ENCODE data around the gene ST6GALNAC3. TPM values are rescaled to one million over a fixed set of nuclear protein-coding genes. Genes with fewer than 3 reads are reported as not detected.

Gene ST6GALNAC3
- total RNA-seq, 1 experiment from 2014 or later: 2.2 TPM

- DNase-seq (ENCODE audit: low read depth, low spot score) (no peak), ATAC-seq (no peak)
- Histone ChIP-seq H3K9ac (ENCODE audit: low read length) (peak overlapping the region; percentile 38), H3K9me3 (ENCODE audit: control insufficient read depth in 1 of 2, insufficient read depth in 1 of 2, low read depth in 1 of 2, low read length in 2 of 2) (no peaks in the 10 kb centered on the region), H3K36me3 (ENCODE audit: control insufficient read depth in 1 of 2, insufficient read depth in 2 of 2, low read length in 2 of 2) (no peaks in the 10 kb centered on the region), H2AFZ (ENCODE audit: low read depth, low read length, poor library complexity, severe bottlenecking) (no peak overlapping the region), H3K4me1 (ENCODE audit: control insufficient read depth in 1 of 2, insufficient read depth in 2 of 2, low read length in 2 of 2) (peaks cover 42 to 52% of the 10 kb centered on the region in 2 experiments), H3K9me2 (ENCODE audit: insufficient read depth) (no peaks in the 10 kb centered on the region), H4K20me1 (ENCODE audit: insufficient read depth) (no peaks in the 10 kb centered on the region), H3K4me2 (ENCODE audit: low read length) (peak overlapping the region; percentile 63), H3K27me3 (ENCODE audit: insufficient read depth, low read length) (no peaks in the 10 kb centered on the region), H3K27ac (ENCODE audit: low read depth, low read length) (peak overlapping the region; percentile 87), H3K4me3 (replicated peaks in 1 of 2; ENCODE audit: low read depth in 1 of 2, low read length in 2 of 2) (no peak overlapping the region; a peak in 1 of 4 replicates), H3K79me2 (ENCODE audit: insufficient read depth, low read length) (no peaks in the 10 kb centered on the region)
- ChIA-PET CTCF (no interaction called here), RAD21 (ENCODE audit: low non-redundant PET in 1 of 2, low total read pairs in 2 of 2, uncharacterized antibody in 2 of 2, unreplicated experiment in 2 of 2) (no interaction called here), POLR2A (no interaction called here)
- peak; percentile 18; the same call in 1 of the 2 replicates for TF ChIP-seq JUND (IDR thresholded peaks at IDR 0.05)
- TF ChIP-seq SP1 (IDR thresholded peaks at IDR 0.05; ENCODE audit: low read depth): no peak
- TF ChIP-seq SIN3A (IDR thresholded peaks at IDR 0.05; ENCODE audit: low read depth): no peak
- intact Hi-C loops (cut with micrococcal nuclease): no loop called here
- BruUV-seq (replicated peaks): no TSS peak
These were observed 162.7 kb downstream of the ST6GALNAC3 start for GRCh38 chr1:76237211-76237610.

DNA sequence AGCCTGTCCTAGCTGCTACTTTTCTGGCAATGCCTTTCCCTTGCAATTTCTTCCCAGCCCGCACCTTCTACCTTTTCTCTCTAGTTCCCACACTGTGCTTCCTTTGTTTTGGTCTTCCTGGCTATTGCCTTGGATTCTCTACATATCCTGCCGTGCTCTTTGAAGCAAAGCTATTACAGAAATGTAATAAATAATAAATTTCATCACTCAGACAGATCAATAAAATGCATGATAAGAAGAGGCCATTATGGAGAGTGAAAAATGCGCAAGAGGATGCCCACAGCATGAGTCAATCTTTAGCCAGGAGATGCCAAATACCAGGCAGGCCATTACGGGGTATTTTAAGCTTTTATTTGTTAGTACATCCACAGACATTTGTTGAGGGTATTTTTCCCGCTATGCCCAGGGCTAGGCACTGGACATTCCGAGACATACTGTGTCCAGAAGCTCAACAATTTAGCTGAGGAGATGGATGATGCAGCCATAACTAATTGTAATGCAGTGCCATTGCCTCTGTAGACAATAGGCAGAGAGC lies 163.6 kb downstream of the ST6GALNAC3 start:
- intact Hi-C loops (cut with micrococcal nuclease): no loop called here
- DNase-seq (ENCODE audit: low read depth, low spot score) (peak; percentile 73), ATAC-seq (peak; percentile 86)
- peaks cover 42 to 52% of the 10 kb centered on the region in 2 experiments for H3K4me1 ChIP-seq (ENCODE audit: control insufficient read depth in 1 of 2, insufficient read depth in 2 of 2, low read length in 2 of 2)
- H4K20me1 ChIP-seq (ENCODE audit: insufficient read depth): no peaks in the 10 kb centered on the region
- H3K4me3 ChIP-seq (replicated peaks in 1 of 2; ENCODE audit: low read depth in 1 of 2, low read length in 2 of 2): peak overlapping the region in 1 of 2 experiments; percentile 25; a peak in 2 of 4 replicates
- H3K36me3 ChIP-seq (ENCODE audit: control insufficient read depth in 1 of 2, insufficient read depth in 2 of 2, low read length in 2 of 2): no peaks in the 10 kb centered on the region
- H3K9me2 ChIP-seq (ENCODE audit: insufficient read depth): no peaks in the 10 kb centered on the region
- peak overlapping the region; percentile 50 for H2AFZ ChIP-seq (ENCODE audit: low read depth, low read length, poor library complexity, severe bottlenecking)
- H3K9me3 ChIP-seq (ENCODE audit: control insufficient read depth in 1 of 2, insufficient read depth in 1 of 2, low read depth in 1 of 2, low read length in 2 of 2): no peaks in the 10 kb centered on the region
- BruUV-seq (replicated peaks): no TSS peak
- no peaks in the 10 kb centered on the region for H3K79me2 ChIP-seq (ENCODE audit: insufficient read depth, low read length)
- H3K4me2 ChIP-seq (ENCODE audit: low read length): peak overlapping the region; percentile 63
- ChIA-PET POLR2A (interaction anchor here (1.0 kb wide), 1 partner anchor 16 kb away, joined by 3 read pairs; no protein-coding TSS in a partner anchor), RAD21 (ENCODE audit: low non-redundant PET in 1 of 2, low total read pairs in 2 of 2, uncharacterized antibody in 2 of 2, unreplicated experiment in 2 of 2) (interaction anchor here in 1 of 2 experiments (0.6 kb wide), 1 partner anchor 57 kb away, joined by 3 read pairs; no protein-coding TSS in a partner anchor), CTCF (no interaction called here)
- no peaks in the 10 kb centered on the region for H3K27me3 ChIP-seq (ENCODE audit: insufficient read depth, low read length)
- peak overlapping the region; percentile 87 for H3K27ac ChIP-seq (ENCODE audit: low read depth, low read length)
- peak overlapping the region; percentile 39 for H3K9ac ChIP-seq (ENCODE audit: low read length)
- TF ChIP-seq ATF3 (IDR thresholded peaks at IDR 0.05) (0 out of 2 replicates have a peak, but pooled peaks have one; percentile 47), YY1 (IDR thresholded peaks at IDR 0.05; ENCODE audit: extremely low read depth, insufficient replicate concordance, low read depth, low read length) (peak; percentile 42), JUND (IDR thresholded peaks at IDR 0.05) (peak; percentile 82), POLR2A (IDR thresholded peaks at IDR 0.05; ENCODE audit: borderline replicate concordance, extremely low read depth, insufficient read depth, insufficient read length) (no peak), ZBTB33 (IDR thresholded peaks at IDR 0.05; ENCODE audit: extremely low read depth, insufficient replicate concordance, low read length) (peak; percentile 35), RAD21 (IDR thresholded peaks at IDR 0.05; ENCODE audit: low read depth) (peak; percentile 16; the same call in 1 of the 2 replicates), SP1 (IDR thresholded peaks at IDR 0.05; ENCODE audit: low read depth) (peak; percentile 87), ELF1 (IDR thresholded peaks at IDR 0.05; ENCODE audit: borderline replicate concordance, low read depth) (no peak), TCF7L2 (IDR thresholded peaks at IDR 0.05; ENCODE audit: borderline replicate concordance, extremely low read depth, insufficient read depth, insufficient read length) (peak; percentile 90), EZH2 (IDR thresholded peaks at IDR 0.05) (no peak), ZFX (IDR thresholded peaks at IDR 0.05) (no peak), POLR2AphosphoS5 (IDR thresholded peaks at IDR 0.05; ENCODE audit: low read depth, low read length) (no peak), SRF (IDR thresholded peaks at IDR 0.05; ENCODE audit: low read depth) (no peak)
- TF ChIP-seq, protein P1, sequence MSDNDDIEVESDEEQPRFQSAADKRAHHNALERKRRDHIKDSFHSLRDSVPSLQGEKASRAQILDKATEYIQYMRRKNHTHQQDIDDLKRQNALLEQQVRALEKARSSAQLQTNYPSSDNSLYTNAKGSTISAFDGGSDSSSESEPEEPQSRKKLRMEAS (IDR thresholded peaks at IDR 0.05): peak; percentile 34; the same call in 1 of the 2 replicates

Data from HCT116 (cell line).